Ammon's horn (tissue), 1 donor: ENCODE results near the gene NAV2.

Experiments
- DNase-seq: peaks from one replicate; pipeline ENCODE4 v3.0.0-alpha.2; 2016; ENCODE audit warnings: low spot score

The NAV2 gene

GRCh38 chr11:20087118-20087521, 374.5 kb downstream of the NAV2 start:
- no peak for DNase-seq

DNA sequence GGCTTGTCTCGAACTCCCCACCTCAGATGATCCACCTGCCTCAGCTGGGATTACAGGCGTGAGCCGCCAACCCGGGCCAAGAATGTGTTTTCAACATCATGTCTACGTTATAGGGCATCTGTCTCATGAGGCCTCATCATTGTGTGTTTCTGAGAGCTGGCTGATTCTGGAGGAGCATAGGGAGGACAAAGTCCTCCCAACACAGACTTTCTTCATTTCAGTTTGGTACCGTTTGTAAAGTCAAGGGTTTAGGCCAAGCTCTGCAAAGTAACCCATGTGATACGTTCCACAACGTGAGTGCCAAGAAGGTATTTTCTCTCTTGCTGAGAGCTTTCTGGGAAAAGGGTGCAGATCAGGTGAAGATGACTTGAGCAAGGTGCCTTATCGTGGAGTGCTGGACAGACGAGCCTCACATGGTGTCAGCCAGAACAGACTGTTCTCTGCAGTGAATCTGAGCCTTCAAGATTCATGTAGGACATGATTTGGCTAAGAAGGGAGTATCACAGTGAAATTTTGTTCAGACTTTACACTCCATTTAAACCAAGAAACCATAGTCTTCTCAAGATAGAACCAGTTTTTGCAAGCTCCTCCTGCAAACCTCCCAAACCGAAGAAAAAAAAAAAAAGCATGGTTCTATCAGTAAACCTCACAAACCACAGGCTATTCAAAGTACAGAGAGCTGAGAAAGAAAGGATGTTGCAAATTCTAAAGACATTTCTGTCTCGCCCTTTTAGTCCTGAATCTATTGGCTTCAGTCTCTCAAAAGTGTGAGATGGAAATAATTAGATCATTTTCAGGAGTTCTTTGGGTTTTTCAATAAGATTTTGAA, 376.0 kb downstream of the NAV2 start:
- DNase-seq: no peak

DNA sequence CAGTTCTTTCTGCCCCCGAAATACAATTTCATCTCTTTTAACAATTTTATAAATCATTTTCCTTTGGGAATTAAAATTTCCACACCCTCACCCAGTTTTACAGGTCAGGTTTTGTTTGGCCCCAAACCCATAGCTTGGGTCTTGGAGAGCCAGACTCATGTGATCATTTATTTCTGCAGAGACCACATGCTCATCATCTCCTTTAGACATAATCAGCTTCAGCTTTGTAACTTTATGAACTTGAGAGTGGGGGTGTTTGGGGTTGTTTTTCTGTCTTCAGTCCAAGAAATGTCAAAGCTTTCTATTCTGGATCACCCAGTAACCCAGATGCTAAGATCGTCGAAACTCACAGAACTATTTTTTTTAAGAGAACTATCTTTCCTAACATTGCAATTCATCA, 376.7 kb downstream of the NAV2 start:
- DNase-seq: no peak

DNA sequence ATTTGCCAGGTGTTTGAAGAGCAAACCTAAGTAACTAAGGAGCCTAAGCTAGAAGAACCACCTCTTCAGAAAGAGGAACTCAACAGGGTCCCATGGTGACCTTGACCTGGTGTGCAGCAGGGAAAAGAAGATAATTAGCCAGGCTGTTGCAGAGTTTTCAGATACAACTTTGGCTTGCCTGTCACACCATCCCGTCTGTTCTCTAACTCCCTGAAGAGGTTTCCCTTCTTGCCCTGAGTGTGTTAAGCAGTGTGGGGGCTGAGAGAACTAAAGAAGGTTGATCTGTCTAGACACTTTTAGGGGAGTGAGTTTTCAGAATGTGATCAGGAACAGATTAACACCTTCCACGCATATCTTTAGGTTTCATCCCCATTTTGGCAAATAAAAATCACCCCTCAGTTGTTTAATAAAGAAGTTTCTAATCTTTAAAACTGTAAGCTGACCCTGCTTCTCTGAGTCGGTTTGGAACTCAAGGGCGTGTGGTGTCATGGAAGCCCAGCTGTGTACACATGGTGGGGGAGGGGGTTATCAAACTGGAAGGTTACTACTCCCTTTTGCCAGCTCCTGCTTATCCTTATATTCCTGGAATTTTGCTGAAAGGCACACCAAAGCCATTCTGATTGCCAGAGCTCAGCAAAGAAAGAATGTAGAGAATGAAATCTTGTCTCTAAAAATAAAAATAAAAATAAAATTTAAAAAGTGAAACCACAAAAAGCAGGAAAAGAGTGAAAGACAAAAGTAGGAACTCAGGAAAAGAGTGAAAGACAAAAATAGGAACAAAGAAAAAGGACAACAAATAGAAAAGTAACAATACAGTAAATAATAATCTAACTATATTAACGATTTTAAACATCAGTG, 377.4 kb downstream of the NAV2 start:
- DNase-seq: no peak

GRCh38 chr11:20090654-20091374, 378.2 kb downstream of the NAV2 start:
- DNase-seq: no peak

GRCh38 chr11:20093775-20094174, 381.1 kb downstream of the NAV2 start:
- no peak for DNase-seq

GRCh38 chr11:20095189-20095588, 382.6 kb downstream of the NAV2 start:
- no peak for DNase-seq

DNA sequence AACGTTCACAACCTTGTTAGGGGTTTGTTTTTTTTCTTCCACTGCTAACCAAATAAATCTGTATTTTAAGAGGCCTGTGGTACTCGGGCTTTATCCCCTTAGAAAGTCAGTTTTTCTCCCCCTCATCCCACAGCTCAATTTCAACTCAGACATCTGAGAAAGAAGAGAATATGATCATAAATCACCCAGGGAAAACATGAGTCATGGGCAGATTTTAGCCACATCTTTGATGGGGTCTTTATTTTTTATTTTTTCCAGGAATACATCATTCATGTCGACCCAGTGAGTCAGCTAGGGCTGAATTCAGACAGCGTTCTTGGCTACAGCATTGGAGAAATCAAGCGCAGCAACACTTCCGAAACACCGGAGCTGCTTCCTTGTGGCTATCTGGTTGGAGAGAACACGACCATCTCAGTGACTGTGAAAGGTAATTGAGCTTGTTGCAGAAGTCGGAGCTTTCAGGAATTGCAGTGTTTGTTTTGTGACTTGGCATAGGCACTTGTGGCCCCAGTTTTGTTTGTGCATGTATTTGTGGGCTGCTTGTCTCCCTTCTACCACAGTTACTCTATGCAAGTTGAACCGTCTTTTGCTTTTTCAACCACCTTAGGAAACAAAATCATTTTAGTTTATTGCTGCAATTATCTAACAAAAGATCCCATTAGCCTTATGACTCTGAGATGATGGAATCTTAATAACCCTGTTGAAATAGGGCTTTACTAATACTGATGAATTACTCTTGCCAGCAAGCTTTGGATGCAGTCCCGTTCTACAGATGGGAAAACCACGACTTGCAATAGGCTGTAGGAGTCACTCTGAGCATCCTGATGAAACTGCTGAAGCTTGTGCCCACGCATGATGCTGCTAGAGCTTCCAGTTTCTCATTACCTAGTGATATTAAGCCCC, 384.9 kb downstream of the NAV2 start:
- DNase-seq: peak; percentile 75

DNA sequence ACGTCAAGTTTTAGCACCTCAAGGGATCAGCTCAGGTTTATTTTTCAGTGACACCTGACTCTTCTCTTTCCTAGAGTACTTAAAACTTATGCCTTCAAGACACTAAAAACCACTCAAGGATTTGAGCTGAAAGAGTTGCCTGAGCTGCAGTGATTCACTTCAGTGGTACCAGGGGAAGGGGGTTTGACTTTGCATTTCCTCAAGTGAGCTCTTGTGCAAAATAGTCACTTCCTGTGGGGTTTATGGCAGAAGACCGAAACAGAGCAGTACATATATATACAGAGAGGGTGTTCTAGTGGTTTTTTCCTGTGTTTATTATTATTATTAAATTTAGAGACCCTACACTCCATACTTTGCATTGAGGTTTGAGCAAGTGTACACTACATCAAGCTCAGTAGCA, 386.9 kb downstream of the NAV2 start:
- DNase-seq: no peak

DNA sequence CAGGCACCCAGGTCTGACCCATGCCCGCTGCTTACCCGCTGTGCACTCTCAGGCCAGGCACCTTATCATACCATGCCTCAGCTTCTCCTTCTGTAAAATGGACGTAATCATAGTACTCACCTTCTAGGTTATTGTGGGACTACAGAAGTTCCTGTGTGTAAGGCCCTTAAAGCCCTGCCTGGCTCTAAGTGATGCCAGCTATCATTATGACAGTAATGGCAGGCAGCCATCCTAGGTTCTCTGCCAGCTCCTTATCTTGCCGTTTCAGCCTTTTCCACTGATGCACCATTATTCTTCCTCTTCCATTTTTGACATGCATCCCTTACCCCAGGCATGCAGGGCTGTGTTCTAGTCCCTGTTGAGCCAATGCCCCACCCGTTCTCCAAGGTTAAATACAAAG, 389.8 kb downstream of the NAV2 start:
- DNase-seq: no peak

- DNase-seq: no peak
Measured at GRCh38 chr11:20103281-20103680, 390.6 kb downstream of the NAV2 start.

- no peak for DNase-seq
Measured at GRCh38 chr11:20105427-20105826, 392.8 kb downstream of the NAV2 start.

DNA sequence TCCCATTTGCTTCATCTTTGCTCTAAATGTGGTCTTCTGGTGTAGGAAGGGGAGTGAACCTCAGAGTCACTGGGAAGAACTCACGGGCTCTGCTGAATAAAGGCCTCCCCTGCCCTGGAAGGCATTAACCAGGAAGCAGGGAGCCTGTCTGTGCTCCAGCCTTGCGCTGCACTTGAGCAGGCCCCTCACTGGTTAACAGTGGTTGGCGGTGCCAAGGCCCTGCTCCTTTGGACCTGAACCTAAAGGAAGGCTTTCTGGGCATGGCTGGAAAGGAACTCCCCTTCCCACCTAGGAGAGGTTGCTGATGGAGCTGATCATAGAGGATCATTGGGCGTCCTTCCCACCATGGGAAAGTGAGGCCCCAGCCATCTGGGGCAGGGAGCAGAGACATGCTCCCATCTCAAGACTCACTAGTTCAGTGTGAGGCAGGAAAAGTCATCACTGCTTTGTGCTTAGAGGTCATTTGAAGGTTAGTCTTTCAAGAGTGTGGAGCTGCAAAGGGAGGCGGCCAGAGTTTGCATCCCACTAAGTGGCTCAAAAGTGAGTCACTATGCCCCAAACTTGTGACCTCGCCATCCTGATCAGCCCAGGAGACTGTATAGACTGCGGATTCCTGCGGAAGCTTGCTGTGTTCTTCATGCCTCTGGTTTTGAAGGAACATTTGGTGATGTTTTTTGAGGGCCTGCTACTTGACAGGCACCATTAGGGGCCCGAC, 397.3 kb downstream of the NAV2 start:
- no peak for DNase-seq

DNA sequence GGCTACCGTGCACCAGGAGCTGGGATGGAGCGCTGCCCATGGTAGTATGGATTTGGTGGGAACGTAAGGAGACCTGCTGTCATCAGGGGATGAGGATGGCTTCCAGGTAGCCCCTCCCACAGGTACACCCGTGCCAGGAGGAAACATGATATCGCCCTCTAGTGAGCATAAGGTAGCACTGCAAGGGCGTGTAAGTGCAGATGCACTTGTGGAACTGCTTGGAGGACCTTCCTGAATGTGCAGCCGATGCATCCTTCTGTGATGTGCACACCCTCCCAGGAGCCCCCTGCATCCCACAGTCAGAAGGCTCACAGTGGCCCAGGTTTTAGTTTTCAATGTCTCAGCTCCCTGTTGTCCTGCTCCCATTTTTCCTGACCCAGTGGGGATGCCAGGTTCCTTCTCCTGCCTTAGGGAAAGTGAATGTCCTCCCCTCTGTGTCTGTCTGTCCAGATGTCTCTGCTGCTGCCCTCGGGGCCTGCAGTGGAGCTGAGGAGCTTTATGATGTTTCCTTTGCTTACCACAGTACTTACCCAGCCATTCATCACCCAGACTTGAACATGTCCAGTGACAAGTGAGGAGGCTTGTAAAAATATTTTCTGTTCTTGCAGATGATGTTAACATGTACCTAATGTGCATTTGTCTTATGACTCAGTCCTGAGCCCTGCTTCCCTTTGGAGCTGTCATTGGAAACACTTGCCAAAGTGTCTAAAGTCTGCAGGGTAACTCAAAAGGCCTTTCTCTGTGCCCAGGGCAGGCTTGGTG, 398.5 kb downstream of the NAV2 start:
- DNase-seq: peak; percentile 35

DNA sequence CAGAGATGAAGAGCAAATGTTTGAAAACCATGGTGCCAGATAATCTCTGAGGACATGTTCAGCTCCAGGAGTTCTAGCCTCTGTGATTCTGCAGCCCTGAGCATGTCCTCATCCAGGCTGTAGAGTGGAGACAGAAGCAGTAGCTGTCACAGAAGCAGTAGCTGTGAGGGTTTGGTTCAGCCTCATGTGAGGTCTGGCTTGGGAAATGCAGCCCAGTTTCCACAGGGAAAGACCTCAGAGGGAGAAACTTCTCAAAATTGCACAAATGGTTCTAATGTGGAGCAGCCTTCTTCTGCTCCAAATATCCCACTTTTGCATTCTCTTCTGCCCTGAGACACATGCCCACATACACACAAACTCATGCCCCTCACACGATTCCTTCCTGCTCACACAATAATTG, 399.2 kb downstream of the NAV2 start:
- DNase-seq: no peak

DNA sequence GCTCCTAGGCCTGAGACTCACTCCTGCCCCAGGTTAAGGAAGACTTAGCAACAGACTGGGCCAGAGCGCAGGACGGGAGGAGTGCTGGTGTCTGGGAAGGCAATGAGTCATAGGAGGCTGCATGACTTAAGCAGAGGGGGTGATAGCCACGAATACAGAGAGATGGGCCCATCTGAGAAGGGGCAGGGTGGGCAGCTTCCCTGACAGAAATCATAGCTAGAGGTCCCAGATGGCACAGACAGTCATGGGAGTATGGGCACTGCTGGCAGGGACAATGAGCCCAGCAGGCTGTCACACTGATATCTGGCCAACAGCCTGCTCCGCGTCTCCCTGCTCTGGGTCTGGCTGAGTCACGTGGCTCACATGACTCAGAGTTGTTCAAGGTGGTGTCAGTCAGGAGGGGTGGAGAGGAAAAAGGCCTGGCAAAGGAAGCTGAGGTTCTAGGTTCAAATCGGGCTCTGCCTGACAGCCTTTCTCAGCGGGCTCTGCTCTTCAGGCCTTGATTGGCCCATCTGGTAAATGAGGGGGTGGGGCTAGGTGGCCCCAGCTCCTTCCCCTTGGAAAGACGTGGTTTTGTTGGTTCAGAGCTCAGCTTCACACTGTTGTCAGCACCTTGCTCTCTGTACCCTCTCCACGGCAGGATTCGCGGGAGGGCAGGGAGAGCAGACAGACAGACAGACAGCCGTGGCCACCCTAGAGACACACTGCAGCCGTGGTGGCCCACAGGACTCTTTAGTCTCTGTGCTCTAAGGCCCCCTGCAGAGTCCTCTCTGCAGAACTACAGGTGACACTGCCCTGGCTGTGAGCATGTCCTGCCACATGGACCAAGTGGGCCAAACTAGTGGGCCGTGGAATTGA, 399.9 kb downstream of the NAV2 start:
- peak; percentile 81 for DNase-seq

- no peak for DNase-seq
Measured at GRCh38 chr11:20113149-20113438, 400.5 kb downstream of the NAV2 start.

DNA sequence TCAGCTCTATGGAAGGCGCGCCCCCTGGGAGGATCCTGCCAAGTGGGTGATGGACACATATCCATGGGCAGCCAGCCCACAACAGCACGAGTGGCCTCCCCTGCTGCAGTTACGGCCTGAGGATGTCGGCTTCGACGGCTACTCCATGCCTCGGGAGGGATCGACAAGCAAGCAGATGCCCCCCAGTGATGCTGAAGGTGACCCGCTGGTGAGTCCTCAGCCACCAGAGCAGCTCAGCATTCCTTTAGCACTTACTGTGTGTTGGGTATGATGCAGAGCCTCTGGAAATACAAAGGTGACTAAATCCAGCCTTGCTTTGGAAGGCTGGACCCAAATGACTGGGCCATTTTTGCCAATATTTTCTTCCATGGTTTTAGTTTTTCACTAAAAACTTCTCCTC, 402.0 kb downstream of the NAV2 start:
- DNase-seq: no peak

- no peak for DNase-seq
Measured at GRCh38 chr11:20116825-20117224, 404.2 kb downstream of the NAV2 start.
